CD4-positive, alpha-beta memory T cell (primary cell): Measurements from ENCODE around the gene CELSR1. TPM values are rescaled to one million over a fixed set of nuclear protein-coding genes. Genes with fewer than 3 reads are reported as not detected.

Experiments
- CTCF ChIA-PET: fragments of 350-600 bp; sonication (Branson Sonifier 250); formaldehyde crosslinking; loops from one replicate; lab custom pipeline; 2021; ENCODE audit warnings: inconsistent platforms; ENCODE audit not compliant: partially characterized antibody; lab: Charles Lee
- POLR2A ChIA-PET: fragments of 350-600 bp; sonication (Branson Sonifier 250); formaldehyde crosslinking; loops from one replicate; lab custom pipeline; 2021; ENCODE audit not compliant: partially characterized antibody; lab: Charles Lee
- DNase-seq, 5 donors: peaks; one replicate each; pipeline versions ENCODE4 v3.0.0 to v3.0.0-alpha.2; 2020 to 2022; ENCODE audit warnings: mixed read lengths in 1 of 5
- H3K27ac ChIP-seq: one replicate; pipeline ENCODE4 v1.7.0; 2013; ENCODE audit warnings: low read depth, low read length
- H3K27me3 ChIP-seq: 2 replicates; pipeline ENCODE4 v1.7.0; 2013; ENCODE audit warnings: mild to moderate bottlenecking, low read length, moderate library complexity; ENCODE audit not compliant: insufficient read depth
- H3K36me3 ChIP-seq: 2 replicates; pipeline ENCODE4 v1.7.0; 2013; ENCODE audit warnings: mild to moderate bottlenecking, low read length, moderate library complexity; ENCODE audit not compliant: insufficient read depth
- H3K4me1 ChIP-seq: 2 replicates; pipeline ENCODE4 v1.7.0; 2013; ENCODE audit warnings: mild to moderate bottlenecking, low read length, moderate library complexity; ENCODE audit not compliant: insufficient read depth
- H3K4me3 ChIP-seq, 2 donors: one replicate each; pipeline ENCODE4 v1.7.0; 2013; ENCODE audit warnings: low read length in 2 of 2, mild to moderate bottlenecking in 1 of 2
- H3K9me3 ChIP-seq, 2 donors: one replicate each; pipeline ENCODE4 v1.7.0; 2013; ENCODE audit warnings: low read length in 2 of 2, control low read depth in 1 of 2; ENCODE audit not compliant: control insufficient read depth in 1 of 2
- H3K27ac Mint-ChIP-seq, 7 donors: one replicate each; pipeline ENCODE4 v1.8.0; 2020 to 2021; ENCODE audit warnings: mixed read lengths in 7 of 7, mild to moderate bottlenecking in 6 of 7, inconsistent platforms in 3 of 7, moderate library complexity in 3 of 7
- H3K27me3 Mint-ChIP-seq, 2 donors: one replicate each; pipeline ENCODE4 v1.8.0; 2020 to 2021; ENCODE audit warnings: mixed read lengths in 2 of 2
- H3K36me3 Mint-ChIP-seq, 2 donors: one replicate each; pipeline ENCODE4 v1.8.0; 2020 to 2021; ENCODE audit warnings: mixed read lengths in 2 of 2, inconsistent platforms in 1 of 2, mild to moderate bottlenecking in 1 of 2
- H3K4me1 Mint-ChIP-seq, 4 donors: one replicate each; pipeline ENCODE4 v1.8.0; 2020 to 2021; ENCODE audit warnings: mixed read lengths in 4 of 4, mild to moderate bottlenecking in 1 of 4
- H3K4me3 Mint-ChIP-seq, 8 donors: one replicate each; pipeline ENCODE4 v1.8.0; 2020 to 2021; ENCODE audit warnings: mixed read lengths in 8 of 8, mild to moderate bottlenecking in 7 of 8, moderate library complexity in 6 of 8, inconsistent platforms in 3 of 8
- H3K9me3 Mint-ChIP-seq, 8 donors: one replicate each; pipeline ENCODE4 v1.8.0; 2020 to 2021; ENCODE audit warnings: mixed read lengths in 8 of 8, mild to moderate bottlenecking in 5 of 8, inconsistent platforms in 3 of 8, moderate library complexity in 1 of 8
- intact Hi-C: fragments of 100-400 bp; cut with micrococcal nuclease; formaldehyde crosslinking; loops from one replicate; pipeline ENCODE4 v1.15.1; 2023
- polyA plus RNA-seq, 2 donors: library from polyadenylated mRNA; unstranded; fragments of 300-500 nt; fragmentation: Illumina TruSeq; gene quantifications; one replicate each; pipeline ENCODE4 v1.2.3, GENCODE V29; 2021
- total RNA-seq, 2 experiments: library from RNA; stranded (reverse); gene quantifications; one replicate each; pipeline ENCODE4 v1.2.3, GENCODE V29; 2021

CELSR1 gene
- total and polyA plus RNA-seq, 4 experiments from 2014 or later = 0.47 to 1.1 (median 0.81) TPM

DNA sequence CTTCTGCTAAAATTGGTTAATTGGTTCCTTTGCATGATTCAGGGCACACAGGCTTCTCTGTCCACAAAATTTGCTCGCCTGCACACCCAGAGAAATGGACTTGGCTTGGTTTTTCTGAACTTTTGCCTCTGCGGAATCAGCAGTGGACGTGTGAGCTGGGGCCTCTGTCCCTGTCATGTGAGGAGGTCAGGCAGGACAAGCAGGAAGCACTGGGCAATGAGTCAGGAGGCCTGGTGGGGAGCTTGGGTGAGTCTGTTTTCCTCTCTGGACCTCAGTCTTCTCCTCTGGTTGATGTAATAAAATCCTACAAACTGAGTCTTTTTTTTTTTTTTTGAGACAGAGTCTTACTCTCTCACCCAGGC is 10.4 kb upstream of the CELSR1 start:
- Histone ChIP-seq H3K27ac (no peak overlapping the region), H3K9me3 (no peaks in the 10 kb centered on the region), H3K4me3 (no peak overlapping the region), H3K4me1 (no peaks in the 10 kb centered on the region), H3K27me3 (no peaks in the 10 kb centered on the region), H3K36me3 (no peaks in the 10 kb centered on the region)
- H3K36me3 Mint-ChIP-seq = no peaks in the 10 kb centered on the region
- no peak overlapping the region for H3K4me3 Mint-ChIP-seq
- no peak overlapping the region for H3K27ac Mint-ChIP-seq
- peaks cover 6 to 13% of the 10 kb centered on the region in 2 donors for H3K27me3 Mint-ChIP-seq
- ChIA-PET POLR2A (no interaction called here), CTCF (interaction anchor here (0.9 to 1.8 kb wide), 2 partner anchors 15 to 180 kb away, joined by 3 to 6 read pairs; no protein-coding TSS in a partner anchor)
- peaks cover 0 to 3% (median 0%) of the 10 kb centered on the region in 8 donors for H3K9me3 Mint-ChIP-seq
- DNase-seq = no peak
- intact Hi-C loops = no loop called here
- no peaks in the 10 kb centered on the region for H3K4me1 Mint-ChIP-seq

DNA sequence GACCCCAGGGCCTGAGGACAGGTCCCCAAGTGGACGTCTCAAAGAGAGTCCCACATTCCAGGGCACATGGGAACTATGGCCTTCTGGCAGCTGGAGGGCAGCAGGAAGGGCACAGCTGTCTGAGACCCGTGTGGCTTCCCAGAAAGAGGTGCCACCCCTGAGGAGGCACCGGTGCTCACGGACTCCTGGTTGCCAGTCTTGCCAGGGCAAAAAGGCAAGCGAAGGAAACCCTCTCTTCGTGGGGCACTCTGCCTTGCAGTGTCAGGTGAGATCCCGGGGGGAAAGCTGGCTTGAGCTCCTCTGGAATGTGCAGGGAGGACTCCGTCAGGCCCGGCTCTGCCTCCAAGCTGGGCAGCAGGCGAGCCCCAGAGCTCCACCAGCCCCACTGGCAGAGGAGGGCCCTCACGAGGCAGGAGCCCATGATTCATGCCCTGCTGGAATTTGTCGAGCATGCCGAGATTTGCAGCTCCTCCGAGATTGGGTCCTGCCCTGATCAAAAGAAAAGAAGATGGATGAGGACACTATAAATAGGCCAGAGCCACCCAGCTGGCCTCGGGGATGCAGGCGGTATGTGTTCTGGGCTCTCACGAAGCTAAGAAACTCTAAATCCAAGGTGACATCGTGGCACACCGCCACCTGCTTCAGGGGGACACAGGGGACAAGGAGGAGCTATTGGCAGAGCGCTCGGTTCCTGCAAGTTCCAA is 9.9 kb upstream of the CELSR1 start:
- Histone ChIP-seq H3K27me3 (no peaks in the 10 kb centered on the region), H3K36me3 (no peaks in the 10 kb centered on the region), H3K4me1 (no peaks in the 10 kb centered on the region), H3K27ac (no peak overlapping the region), H3K9me3 (no peaks in the 10 kb centered on the region), H3K4me3 (no peak overlapping the region)
- H3K4me1 Mint-ChIP-seq = no peaks in the 10 kb centered on the region
- no peak overlapping the region for H3K4me3 Mint-ChIP-seq
- H3K9me3 Mint-ChIP-seq = peaks cover 0 to 1% (median 0%) of the 10 kb centered on the region in 8 donors
- H3K36me3 Mint-ChIP-seq = no peaks in the 10 kb centered on the region
- DNase-seq = no peak
- ChIA-PET CTCF (interaction anchor here (1.3 to 1.8 kb wide), 2 partner anchors 16 to 191 kb away, joined by 3 to 6 read pairs; no protein-coding TSS in a partner anchor), POLR2A (no interaction called here)
- peaks cover 6 to 11% of the 10 kb centered on the region in 2 donors for H3K27me3 Mint-ChIP-seq
- peak overlapping the region in 1 of 7 donors; percentile 68 for H3K27ac Mint-ChIP-seq
- intact Hi-C loops = no loop called here

DNA sequence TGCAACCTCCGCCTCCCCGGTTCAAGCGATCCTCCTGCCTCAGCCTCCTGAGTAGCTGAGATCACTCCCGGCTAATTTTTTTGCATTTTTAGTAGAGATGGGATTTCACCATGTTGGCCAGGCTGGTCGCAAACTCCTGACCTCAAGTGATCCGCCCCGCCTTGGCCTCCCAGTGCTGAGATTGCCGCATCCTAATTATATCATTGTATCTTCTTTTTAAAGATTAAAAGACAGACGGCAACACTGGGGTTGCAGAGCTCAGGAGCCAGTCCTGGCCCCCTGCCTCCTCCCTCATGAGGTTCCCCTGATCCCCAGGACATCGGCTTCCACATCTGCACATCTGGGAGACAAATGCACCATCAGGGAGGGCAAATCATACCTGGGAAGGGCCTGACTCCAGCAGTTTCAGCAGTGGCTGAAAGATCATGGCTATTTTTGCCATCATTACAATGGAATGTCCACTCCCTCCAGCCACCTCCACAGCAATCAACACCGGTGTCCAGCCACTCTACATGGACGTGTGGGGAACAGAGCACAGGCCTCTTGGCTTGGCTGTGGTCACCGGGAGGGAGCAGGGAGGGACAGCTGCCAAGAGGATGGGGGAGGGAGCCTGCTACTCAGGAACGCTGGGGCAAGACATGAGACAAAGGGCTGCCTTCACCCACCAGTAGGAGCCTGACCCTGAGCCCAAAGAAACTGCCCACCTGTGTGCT is 9.2 kb upstream of the CELSR1 start:
- POLR2A ChIA-PET = interaction anchor here (0.5 kb wide), 1 partner anchor 190 kb away, joined by 3 read pairs; no protein-coding TSS in a partner anchor
- H3K27ac ChIP-seq = no peak overlapping the region
- no peaks in the 10 kb centered on the region for H3K4me1 ChIP-seq
- H3K4me3 ChIP-seq = no peak overlapping the region
- H3K9me3 Mint-ChIP-seq = no peaks in the 10 kb centered on the region
- DNase-seq = no peak
- CTCF ChIA-PET = interaction anchor here (1.3 to 1.8 kb wide), 2 partner anchors 17 to 190 kb away, joined by 3 to 6 read pairs; no protein-coding TSS in a partner anchor
- H3K36me3 ChIP-seq = no peaks in the 10 kb centered on the region
- H3K4me1 Mint-ChIP-seq = no peaks in the 10 kb centered on the region
- intact Hi-C loops = no loop called here
- H3K4me3 Mint-ChIP-seq = no peak overlapping the region
- H3K27me3 ChIP-seq = no peaks in the 10 kb centered on the region
- H3K36me3 Mint-ChIP-seq = no peaks in the 10 kb centered on the region
- H3K9me3 ChIP-seq = no peaks in the 10 kb centered on the region
- H3K27ac Mint-ChIP-seq = no peak overlapping the region
- H3K27me3 Mint-ChIP-seq = peaks cover 11 to 18% of the 10 kb centered on the region in 2 donors

DNA sequence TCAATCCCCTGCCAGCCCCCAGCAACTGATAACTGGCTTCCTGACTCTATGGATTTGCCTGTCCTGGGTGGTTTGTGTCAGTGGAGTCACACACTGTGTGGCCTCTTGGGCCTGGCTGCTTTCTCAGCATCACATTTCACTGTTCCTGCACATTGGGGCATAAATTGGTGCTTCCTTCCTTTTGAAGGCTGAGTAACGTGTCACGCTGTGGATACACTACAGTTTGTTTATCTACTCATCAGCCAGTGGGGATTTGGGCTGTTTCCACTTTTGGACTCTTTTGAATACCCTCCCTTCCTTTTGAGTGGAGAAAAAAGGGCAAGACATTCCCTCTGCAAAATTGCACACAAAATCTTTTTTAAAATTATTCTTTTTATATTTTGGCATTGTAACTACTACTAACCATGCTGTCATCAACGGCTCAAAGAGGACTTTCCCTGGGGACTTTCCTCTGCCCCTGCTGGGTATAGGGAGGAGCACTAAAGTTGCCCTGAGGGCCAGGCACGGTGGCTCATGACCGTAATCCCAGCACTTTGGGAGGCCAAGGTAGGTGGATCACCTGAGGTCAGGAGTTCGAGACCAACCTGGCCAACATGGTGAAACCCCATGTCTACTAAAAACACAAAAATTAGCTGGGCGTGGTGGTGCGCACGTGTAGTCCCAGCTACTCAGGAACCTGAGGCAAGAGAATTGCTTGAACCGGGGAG is 7.8 kb upstream of the CELSR1 start:
- Mint-ChIP-seq H3K4me1 (no peaks in the 10 kb centered on the region), H3K9me3 (no peaks in the 10 kb centered on the region), H3K27ac (no peak overlapping the region), H3K36me3 (no peaks in the 10 kb centered on the region), H3K27me3 (peaks cover 14 to 23% of the 10 kb centered on the region in 2 donors), H3K4me3 (no peak overlapping the region)
- no peak overlapping the region for H3K27ac ChIP-seq
- no peaks in the 10 kb centered on the region for H3K27me3 ChIP-seq
- no peaks in the 10 kb centered on the region for H3K9me3 ChIP-seq
- no peaks in the 10 kb centered on the region for H3K36me3 ChIP-seq
- H3K4me1 ChIP-seq = no peaks in the 10 kb centered on the region
- DNase-seq = no peak
- intact Hi-C loops = no loop called here
- POLR2A ChIA-PET = no interaction called here
- CTCF ChIA-PET = no interaction called here
- H3K4me3 ChIP-seq = no peak overlapping the region

DNA sequence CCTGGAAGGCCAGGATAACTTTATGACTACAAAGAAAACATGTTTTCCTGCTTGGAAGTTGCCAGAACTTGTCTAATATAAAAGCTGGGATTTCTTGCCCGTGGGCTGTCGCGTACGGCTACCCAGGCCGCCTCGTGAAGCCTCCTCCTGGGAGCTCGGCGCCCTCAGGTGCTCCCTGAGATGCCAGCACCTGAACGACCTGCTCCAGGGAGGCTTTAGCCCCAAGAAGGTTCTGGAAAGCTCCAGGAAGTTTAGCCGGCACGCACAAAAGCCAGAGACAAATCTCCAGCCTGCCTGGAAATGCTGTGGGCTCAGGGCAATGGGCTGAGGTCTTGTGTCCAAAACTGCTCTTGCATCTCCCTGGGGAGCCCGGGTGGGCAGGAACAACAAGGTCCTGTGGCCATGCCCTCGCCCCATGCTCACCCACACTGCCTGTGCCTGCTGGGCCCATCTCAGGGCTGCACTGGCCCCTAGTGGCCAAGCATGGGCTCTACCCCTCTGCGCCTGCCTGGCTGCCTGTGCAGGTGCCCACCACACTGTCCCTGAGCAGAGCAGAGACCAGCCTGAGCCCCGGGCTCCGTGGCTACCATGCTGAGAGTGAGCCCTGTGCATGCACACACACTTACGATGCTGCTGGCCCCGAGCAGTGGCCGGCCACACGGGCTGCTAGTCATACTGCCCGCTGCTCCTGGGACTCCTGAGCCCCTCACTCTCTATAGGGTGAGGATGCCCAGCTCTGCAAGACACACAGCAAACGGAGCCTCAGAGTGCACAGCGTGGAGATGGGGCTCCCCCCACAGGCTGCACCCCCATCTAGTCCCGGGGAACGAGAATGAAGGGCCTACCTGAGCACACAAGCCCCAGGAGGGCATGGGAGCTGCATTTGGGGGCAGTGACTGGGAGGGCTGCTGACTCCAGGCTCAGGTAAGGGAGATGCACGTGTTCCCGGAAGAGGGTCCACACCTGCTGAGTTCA is 4.9 kb upstream of the CELSR1 start:
- Histone ChIP-seq H3K27ac (no peak overlapping the region), H3K36me3 (no peaks in the 10 kb centered on the region), H3K9me3 (no peaks in the 10 kb centered on the region), H3K4me1 (no peaks in the 10 kb centered on the region), H3K27me3 (no peaks in the 10 kb centered on the region), H3K4me3 (no peak overlapping the region)
- Mint-ChIP-seq H3K9me3 (no peaks in the 10 kb centered on the region), H3K36me3 (no peaks in the 10 kb centered on the region), H3K4me1 (peaks cover 0 to 13% (median 7%) of the 10 kb centered on the region in 4 donors), H3K27me3 (peaks cover 30 to 36% of the 10 kb centered on the region in 2 donors), H3K27ac (no peak overlapping the region), H3K4me3 (no peak overlapping the region)
- peak; percentile 61 to 73 (median 66) for DNase-seq
- ChIA-PET CTCF (interaction anchor here (0.7 to 7.1 kb wide), 4 partner anchors 12 to 421 kb away, joined by 3 to 70 read pairs (median 6); no protein-coding TSS in a partner anchor), POLR2A (interaction anchor here (1.1 kb wide), 1 partner anchor 188 kb away, joined by 3 read pairs; no protein-coding TSS in a partner anchor)
- intact Hi-C loops = loop anchor here (2.0 kb wide), 1 partner anchor 547 kb away; no protein-coding TSS in a partner anchor

DNA sequence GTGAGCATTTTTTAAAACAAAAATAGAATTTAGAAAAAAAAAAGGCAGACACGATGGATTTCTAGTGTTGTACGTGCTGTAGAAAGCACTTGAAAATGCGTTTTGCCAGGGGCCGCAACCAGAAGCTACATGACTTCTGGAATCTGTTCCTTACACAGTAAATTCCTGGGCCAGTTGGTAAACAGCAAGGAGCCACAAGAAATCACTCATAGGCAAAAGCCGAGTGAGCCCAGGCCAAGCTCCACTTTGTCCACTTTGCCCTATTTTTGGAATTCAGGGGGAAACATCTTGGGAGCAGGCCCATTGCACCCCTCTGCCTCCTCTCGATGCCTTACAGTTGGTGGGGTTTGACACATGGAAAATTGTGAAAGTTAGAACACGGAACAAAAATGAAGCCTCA is 4.1 kb upstream of the CELSR1 start:
- H3K27ac Mint-ChIP-seq = no peak overlapping the region
- ChIA-PET POLR2A (interaction anchor here (1.1 kb wide), 1 partner anchor 187 kb away, joined by 3 read pairs; no protein-coding TSS in a partner anchor), CTCF (interaction anchor here (0.7 to 7.1 kb wide), 4 partner anchors 12 to 420 kb away, joined by 3 to 70 read pairs (median 6); no protein-coding TSS in a partner anchor)
- H3K4me1 Mint-ChIP-seq = peaks cover 0 to 13% (median 7%) of the 10 kb centered on the region in 4 donors
- peaks cover 30 to 36% of the 10 kb centered on the region in 2 donors for H3K27me3 Mint-ChIP-seq
- H3K4me3 Mint-ChIP-seq = no peak overlapping the region
- Histone ChIP-seq H3K27me3 (no peaks in the 10 kb centered on the region), H3K9me3 (no peaks in the 10 kb centered on the region), H3K36me3 (no peaks in the 10 kb centered on the region), H3K27ac (no peak overlapping the region), H3K4me3 (no peak overlapping the region), H3K4me1 (no peaks in the 10 kb centered on the region)
- DNase-seq = no peak
- intact Hi-C loops = no loop called here
- H3K9me3 Mint-ChIP-seq = no peaks in the 10 kb centered on the region
- H3K36me3 Mint-ChIP-seq = no peaks in the 10 kb centered on the region
